Ovary (tissue), 9 donors: Measurements from ENCODE around the gene ZNF174. TPM values are rescaled to one million over a fixed set of nuclear protein-coding genes. Genes with fewer than 3 reads are reported as not detected.

Experiments used
- DNase-seq, 5 donors: peaks; one replicate each; pipeline ENCODE4 v3.0.0-alpha.2; 2019 to 2020
- H3K27ac ChIP-seq, 2 donors: fragments of 200-600 bp; one replicate each; pipeline versions ENCODE4 v1.5.1 to v1.8.0; 2019 to 2022
- H3K27me3 ChIP-seq: fragments of 200-600 bp; one replicate; pipeline ENCODE4 v1.8.0; 2022
- H3K36me3 ChIP-seq: fragments of 200-600 bp; sonication (generic); one replicate; pipeline ENCODE4 v1.5.1; 2019
- H3K4me1 ChIP-seq: one replicate; pipeline ENCODE4 v1.8.1; 2013; ENCODE audit warnings: mild to moderate bottlenecking, moderate library complexity; ENCODE audit not compliant: insufficient read depth
- H3K4me3 ChIP-seq: fragments of 200-600 bp; sonication (generic); one replicate; pipeline ENCODE4 v1.5.1; 2017
- H3K9me3 ChIP-seq, 2 donors: fragments of 200-600 bp in 1 of 2; sonication (generic) in 1 of 2; one replicate each; pipeline versions ENCODE4 v1.5.1 to v1.8.1; 2013 to 2019; ENCODE audit warnings: mild to moderate bottlenecking in 1 of 2, moderate library complexity in 1 of 2
- CTCF ChIP-seq, 3 donors: fragments of 450-650 bp in 2 of 3; fragments of 200-600 bp in 1 of 3; IDR thresholded peaks; one replicate each; pipeline versions ENCODE4 v1.5.1 to v1.8.0; 2016 to 2022; ENCODE audit warnings: antibody characterized with exemption in 3 of 3, mild to moderate bottlenecking in 1 of 3
- EP300 ChIP-seq: sonication (generic); formaldehyde crosslinking; IDR thresholded peaks from one replicate; pipeline ENCODE4 v1.6.1; 2017; ENCODE audit warnings: antibody characterized with exemption
- POLR2A ChIP-seq: fragments of 450-650 bp; IDR thresholded peaks from one replicate; pipeline ENCODE4 v1.6.1; 2017; ENCODE audit warnings: antibody characterized with exemption, mild to moderate bottlenecking, moderate library complexity
- WGBS, 3 donors: extraction: QIAGEN DNeasy Blood & Tissue Kit in 1 of 3; methylation state at CpG; one replicate each; pipeline versions ENCODE4 v1.1.5 to v1.1.7; 2013 to 2017; 5-methylcytosine and 5-hydroxymethylcytosine counted together
- intact Hi-C, 4 donors: fragments of 100-400 bp; cut with DNase I; formaldehyde crosslinking; loops; one replicate each; pipeline versions ENCODE4 v1.11.0 to v1.15.1; 2022 to 2023
- polyA plus RNA-seq, 2 donors: library from polyadenylated mRNA; stranded (reverse); fragments of 200-250 nt in 1 of 2; fragments of 350-450 nt in 1 of 2; fragmentation: Illumina TruSeq in 1 of 2; extraction: RNeasy Lipid Tissue Mini Kit (QIAGEN cat#74804) in 1 of 2; gene quantifications; one replicate each; pipeline ENCODE4 v1.2.3, GENCODE V29; 2013 to 2014
- total RNA-seq, 7 donors: library from RNA; depleted of rRNA in 2 of 7; stranded (reverse); fragments of >200 nt in 2 of 7; fragmentation: NEBNext Ultra II Directional in 3 of 7; extraction: Animal tissue kit (Norgen Biotek cat#: 25700) in 3 of 7; gene quantifications; one replicate each; pipeline versions ENCODE4 v1.1.0 to v1.2.4, GENCODE V29; 2016 to 2023
- donor health status: DM: no; HTN: no; CAD: no; lungs with moderate emphysema.
- donor health status: DM: no; HTN: no; CAD: no.
- donor health status: Bipolar disorder and iron deficiency.
- donor health status: DM: yes; HTN: yes; CAD: no.
- donor health status: DM: no; HTN: no; CAD: no.
- donor health status: DM: yes; HTN: yes; CAD: no.

Gene ZNF174
- total and polyA plus RNA-seq, 9 donors: 10.5 to 22.2 (median 15.1) TPM

GRCh38 chr16:3375680-3376079 lies 25.3 kb upstream of the ZNF174 start:
- WGBS, 3 donors: 91 to 94% (median 92%) methylated on average over 5 of the region's 5 CpGs
- intact Hi-C loops: no loop called here
- DNase-seq: no peak
- H3K9me3 ChIP-seq: peaks cover 12 to 25% of the 10 kb centered on the region in 2 donors
- no peaks in the 10 kb centered on the region for H3K36me3 ChIP-seq
- H3K27me3 ChIP-seq: no peaks in the 10 kb centered on the region
- no peak overlapping the region for H3K4me3 ChIP-seq
- TF ChIP-seq EP300 (no peak), CTCF (IDR thresholded peaks at IDR 0.05) (no peak), POLR2A (no peak)
- no peak overlapping the region for H3K27ac ChIP-seq
- H3K4me1 ChIP-seq: no peaks in the 10 kb centered on the region

- no peaks in the 10 kb centered on the region for H3K36me3 ChIP-seq
- H3K9me3 ChIP-seq: peaks cover 26 to 43% of the 10 kb centered on the region in 2 donors
- H3K4me1 ChIP-seq: no peaks in the 10 kb centered on the region
- H3K27ac ChIP-seq: no peak overlapping the region
- no peaks in the 10 kb centered on the region for H3K27me3 ChIP-seq
- no peak overlapping the region for H3K4me3 ChIP-seq
- DNase-seq: no peak
- intact Hi-C loops: no loop called here
- TF ChIP-seq POLR2A (no peak), CTCF (IDR thresholded peaks at IDR 0.05) (no peak), EP300 (no peak)
These were observed 23.1 kb upstream of the ZNF174 start for GRCh38 chr16:3377917-3378316.

- no peaks in the 10 kb centered on the region for H3K36me3 ChIP-seq
- H3K9me3 ChIP-seq: peaks cover 41 to 57% of the 10 kb centered on the region in 2 donors
- no peak overlapping the region for H3K4me3 ChIP-seq
These were observed 18.0 kb upstream of the ZNF174 start for GRCh38 chr16:3383045-3383448.

GRCh38 chr16:3388325-3388724 lies 12.7 kb upstream of the ZNF174 start:
- Histone ChIP-seq H3K36me3 (no peaks in the 10 kb centered on the region), H3K4me1 (no peaks in the 10 kb centered on the region), H3K4me3 (no peak overlapping the region), H3K27ac (no peak overlapping the region), H3K9me3 (peaks cover 19 to 55% of the 10 kb centered on the region in 2 donors), H3K27me3 (no peaks in the 10 kb centered on the region)
- no peak for TF ChIP-seq CTCF (IDR thresholded peaks at IDR 0.05)
- TF ChIP-seq EP300: no peak
- TF ChIP-seq POLR2A: no peak
- intact Hi-C loops: no loop called here
- no peak for DNase-seq
- 93 to 96% (median 95%) methylated on average over 6 of the region's 6 CpGs for WGBS, 3 donors

More at GRCh38 chr16:3383045-3383448, 18.0 kb upstream of the ZNF174 start:
- no peaks in the 10 kb centered on the region for H3K27me3 ChIP-seq
- no peak for DNase-seq
- H3K27ac ChIP-seq: no peak overlapping the region
- TF ChIP-seq CTCF (IDR thresholded peaks at IDR 0.05) (no peak), POLR2A (no peak), EP300 (no peak)
- no peaks in the 10 kb centered on the region for H3K4me1 ChIP-seq
- 95 to 98% (median 97%) methylated on average over 10 of the region's 10 CpGs for WGBS, 3 donors
- intact Hi-C loops: no loop called here
